Measurements from ENCODE around the gene NOP14.

DNA sequence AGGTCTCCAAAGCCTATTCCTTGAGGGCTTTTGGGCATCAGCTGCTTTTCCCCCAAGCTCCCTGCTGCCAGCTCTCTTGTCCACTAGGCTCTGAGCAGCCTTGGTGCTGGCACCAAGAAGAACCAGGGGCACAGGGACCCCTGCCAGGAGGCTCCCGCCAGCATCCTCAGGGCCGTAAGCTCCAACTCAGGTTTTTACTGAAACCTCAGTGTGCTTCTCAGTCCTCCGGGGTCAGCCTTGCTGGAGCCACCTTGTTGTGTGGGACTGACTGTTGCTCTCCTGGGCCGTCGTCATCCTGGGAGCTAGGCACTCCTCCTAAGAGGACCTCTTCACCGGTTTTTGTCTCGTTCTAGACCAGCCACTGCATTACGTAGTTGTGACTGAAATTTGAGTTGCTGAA is 38.9 kb downstream of the NOP14 start:
- TF ChIP-seq, protein P1, sequence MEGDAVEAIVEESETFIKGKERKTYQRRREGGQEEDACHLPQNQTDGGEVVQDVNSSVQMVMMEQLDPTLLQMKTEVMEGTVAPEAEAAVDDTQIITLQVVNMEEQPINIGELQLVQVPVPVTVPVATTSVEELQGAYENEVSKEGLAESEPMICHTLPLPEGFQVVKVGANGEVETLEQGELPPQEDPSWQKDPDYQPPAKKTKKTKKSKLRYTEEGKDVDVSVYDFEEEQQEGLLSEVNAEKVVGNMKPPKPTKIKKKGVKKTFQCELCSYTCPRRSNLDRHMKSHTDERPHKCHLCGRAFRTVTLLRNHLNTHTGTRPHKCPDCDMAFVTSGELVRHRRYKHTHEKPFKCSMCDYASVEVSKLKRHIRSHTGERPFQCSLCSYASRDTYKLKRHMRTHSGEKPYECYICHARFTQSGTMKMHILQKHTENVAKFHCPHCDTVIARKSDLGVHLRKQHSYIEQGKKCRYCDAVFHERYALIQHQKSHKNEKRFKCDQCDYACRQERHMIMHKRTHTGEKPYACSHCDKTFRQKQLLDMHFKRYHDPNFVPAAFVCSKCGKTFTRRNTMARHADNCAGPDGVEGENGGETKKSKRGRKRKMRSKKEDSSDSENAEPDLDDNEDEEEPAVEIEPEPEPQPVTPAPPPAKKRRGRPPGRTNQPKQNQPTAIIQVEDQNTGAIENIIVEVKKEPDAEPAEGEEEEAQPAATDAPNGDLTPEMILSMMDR (IDR thresholded peaks at IDR 0.05), result no peak
- TF ChIP-seq POLR2A (IDR thresholded peaks at IDR 0.05), result no peak
